B cell (primary cell): Measurements from ENCODE around the gene NMNAT2. TPM values are rescaled to one million over a fixed set of nuclear protein-coding genes. Genes with fewer than 3 reads are reported as not detected.

ENCODE experiments used
- ATAC-seq: fragments of 200-7000 bp; cut with Tn5 transposase; one replicate; pipeline ENCODE4 v1.10.0; 2021; ENCODE audit warnings: low read depth, mild to moderate bottlenecking, moderate number of reproducible peaks, moderate library complexity
- CTCF ChIA-PET: fragments of 350-600 bp; sonication (Branson Sonifier 250); formaldehyde crosslinking; loops from one replicate; lab custom pipeline; 2021; ENCODE audit warnings: antibody characterized with exemption, inconsistent platforms; lab: Charles Lee
- POLR2A ChIA-PET: fragments of 350-600 bp; sonication (Branson Sonifier 250); formaldehyde crosslinking; loops from one replicate; lab custom pipeline; 2021; ENCODE audit warnings: antibody characterized with exemption; lab: Charles Lee
- DNase-seq: peaks from one replicate; pipeline ENCODE4 v3.0.0; 2013
- H2AFZ ChIP-seq: 2 replicates; pipeline ENCODE4 v1.6.1; 2012; ENCODE audit warnings: mild to moderate bottlenecking, low read depth, low read length; ENCODE audit not compliant: insufficient read depth, poor library complexity, severe bottlenecking
- H3K27ac ChIP-seq, 2 donors: 1 replicate in 1 of 2; 2 replicates in 1 of 2; pipeline ENCODE4 v1.5.1; 2012 to 2013; ENCODE audit warnings: low read length in 2 of 2, mild to moderate bottlenecking in 2 of 2, moderate library complexity in 1 of 2
- H3K27me3 ChIP-seq, 4 experiments: fragments of 200-600 bp in 1 of 4; sonication (generic) in 1 of 4; replicated peaks in 1 of 4; 1 replicate in 2 of 4; 2 replicates in 2 of 4; pipeline versions ENCODE4 v1.6.1 to v1.7.0; 2013 to 2016; ENCODE audit warnings: low read length in 3 of 4, mild to moderate bottlenecking in 2 of 4, mixed read lengths in 1 of 4, moderate library complexity in 1 of 4; ENCODE audit not compliant: insufficient read depth in 4 of 4, control insufficient read depth in 3 of 4; ENCODE audit errors: control extremely low read depth in 1 of 4
- H3K36me3 ChIP-seq, 2 experiments: replicated peaks in 1 of 2; 1 replicate in 1 of 2; 2 replicates in 1 of 2; pipeline versions ENCODE4 v1.6.1 to v1.7.1; 2013; ENCODE audit warnings: low read length in 1 of 2; ENCODE audit not compliant: insufficient read depth in 2 of 2, control insufficient read depth in 1 of 2; ENCODE audit errors: control extremely low read depth in 1 of 2, extremely low read depth in 1 of 2
- H3K4me1 ChIP-seq, 2 donors: fragments of 200-600 bp in 1 of 2; sonication (generic) in 1 of 2; 1 replicate in 1 of 2; 2 replicates in 1 of 2; pipeline versions ENCODE4 v1.5.1 to v1.6.1; 2013 to 2017; ENCODE audit warnings: low read length in 2 of 2; ENCODE audit not compliant: control insufficient read depth in 2 of 2, insufficient read depth in 2 of 2
- H3K4me2 ChIP-seq: replicated peaks from 2 replicates; pipeline ENCODE3; 2012; ENCODE audit warnings: mild to moderate bottlenecking, low read depth, low read length; ENCODE audit not compliant: poor library complexity, severe bottlenecking
- H3K4me3 ChIP-seq, 5 experiments: fragments of 200-600 bp in 1 of 5; sonication (generic) in 1 of 5; 1 replicate in 3 of 5; 2 replicates in 2 of 5; pipeline versions ENCODE4 v1.5.1 to v1.7.0; 2011 to 2016; ENCODE audit warnings: low read length in 4 of 5, mild to moderate bottlenecking in 4 of 5, low read depth in 2 of 5, control low read depth in 1 of 5, moderate library complexity in 1 of 5; ENCODE audit not compliant: insufficient read depth in 1 of 5; ENCODE audit errors: control extremely low read depth in 1 of 5, extremely low read depth in 1 of 5
- H3K79me2 ChIP-seq: fragments of 200-600 bp; sonication (generic); one replicate; pipeline ENCODE4 v1.6.0; 2016; ENCODE audit warnings: low read length; ENCODE audit not compliant: control insufficient read depth, insufficient read depth
- H3K9ac ChIP-seq: fragments of 200-600 bp; sonication (generic); 2 replicates; pipeline ENCODE4 v1.6.1; 2017; ENCODE audit warnings: mild to moderate bottlenecking, low read length, moderate library complexity
- H3K9me3 ChIP-seq, 3 donors: one replicate each; pipeline versions ENCODE4 v1.6.1 to v1.7.1; 2013; ENCODE audit warnings: low read length in 2 of 3; ENCODE audit not compliant: control insufficient read depth in 2 of 3, insufficient read depth in 1 of 3; ENCODE audit errors: control extremely low read depth in 1 of 3
- H4K20me1 ChIP-seq: 2 replicates; pipeline ENCODE4 v1.6.0; 2012; ENCODE audit warnings: mild to moderate bottlenecking, low read length; ENCODE audit not compliant: insufficient read depth, control insufficient read depth, poor library complexity, severe bottlenecking
- H3K27ac Mint-ChIP-seq: one replicate; pipeline ENCODE4 v1.8.0; 2021; ENCODE audit warnings: mixed read lengths
- H3K27me3 Mint-ChIP-seq: one replicate; pipeline ENCODE4 v1.8.0; 2021; ENCODE audit warnings: mixed read lengths
- H3K4me1 Mint-ChIP-seq: one replicate; pipeline ENCODE4 v1.8.0; 2021; ENCODE audit warnings: mixed read lengths
- H3K4me3 Mint-ChIP-seq: one replicate; pipeline ENCODE4 v1.8.0; 2021; ENCODE audit warnings: mixed read lengths
- H3K9me3 Mint-ChIP-seq: one replicate; pipeline ENCODE4 v1.8.0; 2022; ENCODE audit warnings: mixed read lengths; ENCODE audit not compliant: insufficient read depth
- EZH2 ChIP-seq: IDR thresholded peaks from 2 replicates; pipeline ENCODE4 v1.6.1; 2012; ENCODE audit warnings: borderline replicate concordance, low read depth, mild to moderate bottlenecking, moderate library complexity, low read length; ENCODE audit not compliant: insufficient read depth, poor library complexity, severe bottlenecking
- WGBS: methylation state at CpG from one replicate; pipeline ENCODE4 v1.1.5; 2013; ENCODE audit warnings: missing lambda C conversion rate; ENCODE audit not compliant: insufficient coverage; 5-methylcytosine and 5-hydroxymethylcytosine counted together
- intact Hi-C: fragments of 100-400 bp; cut with micrococcal nuclease; formaldehyde crosslinking; loops from one replicate; pipeline ENCODE4 v1.10.0; 2022
- polyA plus RNA-seq: library from polyadenylated mRNA; depleted of rRNA; stranded (reverse); fragments of >200 nt; gene quantifications from 2 replicates; pipeline ENCODE4 v1.2.3, GENCODE V29; 2012
- total RNA-seq, 2 donors: library from RNA; stranded (reverse); fragments of 120-200 nt in 1 of 2; gene quantifications; 1 replicate in 1 of 2; 2 replicates in 1 of 2; pipeline versions ENCODE4 v1.2.3 to v1.2.4, GENCODE V29; 2013 to 2022
- TF ChIP-seq, protein P1 (sequence below): fragments of 200-600 bp; IDR thresholded peaks from one replicate; pipeline ENCODE4 v1.8.0; 2022; ENCODE audit warnings: antibody characterized with exemption, mild to moderate bottlenecking

The NMNAT2 gene
- total and polyA plus RNA-seq, 2 donors (not counting 1 experiment from before 2014, with no cell fraction given) = not detected

DNA sequence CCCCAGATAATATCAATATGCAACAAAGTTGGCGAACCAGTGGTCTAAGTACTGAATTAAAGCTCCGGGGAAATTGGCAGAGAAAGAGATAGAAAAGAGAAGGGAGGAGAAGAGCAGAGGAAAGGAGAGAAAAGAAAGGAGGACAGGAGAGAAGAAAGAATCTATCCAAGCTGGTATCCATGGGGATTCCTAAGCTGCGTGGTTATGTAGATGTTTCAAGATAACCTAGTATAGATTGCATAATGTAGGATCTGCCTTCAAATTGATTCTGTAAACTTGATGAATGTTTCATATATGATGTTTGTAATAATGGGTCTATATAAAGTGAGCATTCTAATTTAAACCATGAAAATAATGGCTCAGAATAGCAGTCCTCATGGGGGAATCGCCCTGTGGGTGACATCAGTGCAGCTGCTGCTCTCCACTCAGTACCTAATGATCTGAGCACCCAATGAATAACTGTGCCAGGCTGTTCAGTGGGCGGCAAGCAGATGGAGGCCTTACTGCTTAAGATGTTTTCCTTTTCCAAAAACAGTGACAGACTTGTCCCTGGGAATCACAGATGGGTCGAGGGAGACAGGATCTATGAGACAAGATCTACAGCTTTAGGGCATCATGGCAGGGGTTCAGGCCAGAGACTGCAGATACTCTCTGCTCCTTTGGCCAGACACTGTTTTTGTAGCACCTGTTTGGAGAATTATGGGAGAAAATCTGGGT, 154.1 kb downstream of the NMNAT2 start:
- Histone ChIP-seq H3K36me3 (no peaks in the 10 kb centered on the region), H3K9me3 (no peaks in the 10 kb centered on the region), H4K20me1 (no peaks in the 10 kb centered on the region), H3K79me2 (no peaks in the 10 kb centered on the region), H3K4me2 (no peak overlapping the region), H3K4me1 (no peaks in the 10 kb centered on the region), H3K27ac (no peak overlapping the region), H2AFZ (no peak overlapping the region), H3K9ac (no peak overlapping the region), H3K4me3 (no peak overlapping the region), H3K27me3 (peaks cover 0 to 8% (median 2%) of the 10 kb centered on the region in 4 experiments)
- Mint-ChIP-seq H3K9me3 (no peaks in the 10 kb centered on the region), H3K4me3 (no peak overlapping the region), H3K27ac (no peak overlapping the region), H3K27me3 (peaks cover 51% of the 10 kb centered on the region), H3K4me1 (no peaks in the 10 kb centered on the region)
- ChIA-PET POLR2A (no interaction called here), CTCF (no interaction called here)
- 83% methylated on average over 4 of the region's 6 CpGs for WGBS
- no peak for TF ChIP-seq EZH2
- TF ChIP-seq, protein P1, sequence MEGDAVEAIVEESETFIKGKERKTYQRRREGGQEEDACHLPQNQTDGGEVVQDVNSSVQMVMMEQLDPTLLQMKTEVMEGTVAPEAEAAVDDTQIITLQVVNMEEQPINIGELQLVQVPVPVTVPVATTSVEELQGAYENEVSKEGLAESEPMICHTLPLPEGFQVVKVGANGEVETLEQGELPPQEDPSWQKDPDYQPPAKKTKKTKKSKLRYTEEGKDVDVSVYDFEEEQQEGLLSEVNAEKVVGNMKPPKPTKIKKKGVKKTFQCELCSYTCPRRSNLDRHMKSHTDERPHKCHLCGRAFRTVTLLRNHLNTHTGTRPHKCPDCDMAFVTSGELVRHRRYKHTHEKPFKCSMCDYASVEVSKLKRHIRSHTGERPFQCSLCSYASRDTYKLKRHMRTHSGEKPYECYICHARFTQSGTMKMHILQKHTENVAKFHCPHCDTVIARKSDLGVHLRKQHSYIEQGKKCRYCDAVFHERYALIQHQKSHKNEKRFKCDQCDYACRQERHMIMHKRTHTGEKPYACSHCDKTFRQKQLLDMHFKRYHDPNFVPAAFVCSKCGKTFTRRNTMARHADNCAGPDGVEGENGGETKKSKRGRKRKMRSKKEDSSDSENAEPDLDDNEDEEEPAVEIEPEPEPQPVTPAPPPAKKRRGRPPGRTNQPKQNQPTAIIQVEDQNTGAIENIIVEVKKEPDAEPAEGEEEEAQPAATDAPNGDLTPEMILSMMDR = no peak
- ATAC-seq (no peak), DNase-seq (no peak)
- intact Hi-C loops = no loop called here

- no peaks in the 10 kb centered on the region for H3K4me1 ChIP-seq
- ChIA-PET CTCF (no interaction called here), POLR2A (no interaction called here)
- H3K9me3 ChIP-seq = no peaks in the 10 kb centered on the region
- DNase-seq (no peak), ATAC-seq (no peak)
- no peak overlapping the region for H3K9ac ChIP-seq
- WGBS = 90% methylated on average over 4 of the region's 5 CpGs
- Mint-ChIP-seq H3K27ac (no peak overlapping the region), H3K4me1 (no peaks in the 10 kb centered on the region), H3K9me3 (no peaks in the 10 kb centered on the region), H3K4me3 (no peak overlapping the region), H3K27me3 (peaks cover 54% of the 10 kb centered on the region)
- no peaks in the 10 kb centered on the region for H3K36me3 ChIP-seq
- H4K20me1 ChIP-seq = no peaks in the 10 kb centered on the region
- intact Hi-C loops = no loop called here
- no peak overlapping the region for H3K27ac ChIP-seq
- peaks cover 0 to 6% (median 2%) of the 10 kb centered on the region in 4 experiments for H3K27me3 ChIP-seq
- no peak overlapping the region for H3K4me2 ChIP-seq
- TF ChIP-seq EZH2 = no peak
- TF ChIP-seq, protein P1 = no peak
- no peak overlapping the region for H2AFZ ChIP-seq
- H3K4me3 ChIP-seq = no peak overlapping the region
- no peaks in the 10 kb centered on the region for H3K79me2 ChIP-seq
Observed at GRCh38 chr1:183262628-183263200, 155.5 kb downstream of the NMNAT2 start.
